Motor neuron (in vitro differentiated cells): ENCODE data around the gene LRP1-AS. TPM values are rescaled to one million over a fixed set of nuclear protein-coding genes. Genes with fewer than 3 reads are reported as not detected.
A peak's percentile ranks its signal among the peaks of the same experiment; 100 is the strongest.

Source experiments
- ATAC-seq, 8 experiments: fragments of 200-7000 bp; cut with Tn5 transposase; replicated peaks in 6 of 8; 2 replicates each; pipeline ENCODE4 v1.8.0; 2021; ENCODE audit warnings: mild to moderate bottlenecking in 8 of 8, moderate library complexity in 8 of 8
- H3K27ac ChIP-seq, 2 donors: fragments of 250-450 bp; sonication (Bioruptor Pico); 2 replicates each; pipeline ENCODE4 v1.9.0; 2021; ENCODE audit warnings: antibody characterized with exemption in 2 of 2, mild to moderate bottlenecking in 2 of 2, moderate library complexity in 1 of 2
- H3K4me1 ChIP-seq, 2 donors: fragments of 250-450 bp; sonication (Bioruptor Pico); replicated peaks in 1 of 2; 2 replicates each; pipeline ENCODE4 v1.6.1; 2021; ENCODE audit warnings: antibody characterized with exemption in 2 of 2, mild to moderate bottlenecking in 2 of 2, moderate library complexity in 1 of 2
- H3K4me3 ChIP-seq, 5 donors: fragments of 250-450 bp; sonication (Bioruptor Pico); 2 replicates each; pipeline ENCODE4 v1.9.0; 2021; ENCODE audit warnings: antibody characterized with exemption in 5 of 5, mild to moderate bottlenecking in 5 of 5, moderate library complexity in 4 of 5
- WGBS, 10 experiments: fragments of 450-650 bp; shearing (Covaris generic); methylation state at CpG; one replicate each; pipeline ENCODE4 v1.0.0; 2022; 5-methylcytosine and 5-hydroxymethylcytosine counted together
- in situ Hi-C, 9 experiments: fragments of 400-800 bp; cut with MboI; loops; one replicate each; pipeline ENCODE4 v1.15.0; 2021; ENCODE audit warnings: low sequenced_read_pairs in 9 of 9, low pct_unique_long_range_greater_than_20kb in 2 of 9; ENCODE audit not compliant: unreplicated experiment in 9 of 9
- total RNA-seq, 8 experiments: library from RNA; unstranded; fragments of 300-600 nt; gene quantifications; 2 replicates each; pipeline versions ENCODE4 v1.2.3 to v1.2.4, GENCODE V29; 2022

The LRP1-AS gene
- under 1 TPM in 5 of 8 experiments, not detected in 3; 0.57 to 0.81 (median 0.71) TPM for total RNA-seq

DNA sequence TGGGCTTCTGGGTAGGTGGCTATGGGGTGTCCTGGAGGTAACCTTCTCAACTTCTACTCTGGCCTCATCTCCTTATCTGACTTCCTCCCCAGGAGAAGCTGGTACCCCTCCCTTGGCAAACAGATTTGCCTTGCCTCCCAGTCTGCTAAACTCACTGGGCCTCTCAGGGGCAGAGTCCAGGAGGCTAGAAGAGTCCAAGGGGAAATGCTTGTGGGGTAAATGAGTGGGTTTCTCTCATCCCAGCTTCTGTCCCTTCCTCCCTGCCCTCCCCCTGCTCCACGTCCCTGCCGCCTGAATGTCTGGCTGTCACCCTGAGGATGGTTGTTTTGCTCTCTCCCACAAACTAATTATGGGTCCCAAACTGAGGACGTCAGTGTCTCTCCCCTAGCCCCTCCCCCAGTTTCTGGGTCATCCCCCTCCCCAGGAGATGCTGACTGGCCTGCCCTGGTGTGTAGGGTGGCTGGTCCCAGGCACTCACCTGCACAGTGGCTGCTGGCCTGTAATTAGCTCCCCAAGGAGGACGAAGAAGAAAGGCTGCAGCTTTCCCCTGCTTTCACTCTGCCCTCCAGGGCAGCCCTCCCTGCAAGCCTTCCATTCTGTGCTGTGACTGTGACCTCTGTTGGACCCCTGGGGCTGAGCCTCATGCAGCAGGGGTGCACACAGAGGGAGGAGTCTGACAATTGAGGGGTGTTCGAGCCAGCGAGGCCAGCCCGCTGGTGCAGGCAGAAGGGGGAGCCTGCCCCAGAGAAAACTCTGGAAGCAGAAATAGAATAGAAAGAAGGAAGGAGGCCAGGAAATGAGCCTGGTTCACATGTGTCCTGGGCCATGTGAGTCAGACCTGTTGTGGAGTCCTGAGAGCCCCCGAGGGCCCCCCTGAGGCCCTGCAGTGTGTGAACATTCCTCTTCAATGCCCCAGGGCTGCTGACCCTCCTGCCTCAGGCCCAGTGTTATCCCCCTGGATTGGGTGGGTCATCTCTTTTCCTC, at the start of gene LRP1-AS:
TSS of gene LRP1-AS (minus strand) at position 659 of the 984 bp plus-strand sequence.
- in situ Hi-C loops = no loop called here
- peak in 4 of 8 experiments; percentile 14 to 45 (median 38) for ATAC-seq
- Histone ChIP-seq H3K4me1 (peaks cover 0 to 2% of the 10 kb centered on the region in 2 donors), H3K27ac (peak within 1 kb of the TSS in 1 of 2 donors; percentile 23), H3K4me3 (no peak within 1 kb of the TSS)
- WGBS, 10 experiments = 20 to 68% methylated on average over 2 to 4 of the region's 8 CpGs; no CpG with 5 or more reads in 8 of the 10 experiments

DNA sequence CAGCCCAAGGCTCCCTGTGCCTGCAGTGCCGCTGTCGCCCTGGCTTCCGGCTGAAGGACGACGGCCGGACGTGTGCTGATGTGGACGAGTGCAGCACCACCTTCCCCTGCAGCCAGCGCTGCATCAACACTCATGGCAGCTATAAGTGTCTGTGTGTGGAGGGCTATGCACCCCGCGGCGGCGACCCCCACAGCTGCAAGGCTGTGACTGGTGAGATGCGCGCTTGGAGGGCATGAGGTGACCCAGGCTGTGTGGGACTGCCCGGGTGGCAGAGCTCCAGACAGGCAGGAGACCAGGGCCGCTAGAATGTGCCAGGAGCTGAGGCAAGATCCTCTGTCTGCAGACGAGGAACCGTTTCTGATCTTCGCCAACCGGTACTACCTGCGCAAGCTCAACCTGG, 49.5 kb upstream of the LRP1-AS start:
- no peaks in the 10 kb centered on the region for H3K4me1 ChIP-seq
- no peak overlapping the region for H3K27ac ChIP-seq
- H3K4me3 ChIP-seq = no peak overlapping the region
- 81 to 93% (median 87%) methylated on average over 3 of the region's 22 CpGs; no CpG with 5 or more reads in 7 of the 10 experiments for WGBS, 10 experiments
- in situ Hi-C loops = no loop called here
- no peak for ATAC-seq

DNA sequence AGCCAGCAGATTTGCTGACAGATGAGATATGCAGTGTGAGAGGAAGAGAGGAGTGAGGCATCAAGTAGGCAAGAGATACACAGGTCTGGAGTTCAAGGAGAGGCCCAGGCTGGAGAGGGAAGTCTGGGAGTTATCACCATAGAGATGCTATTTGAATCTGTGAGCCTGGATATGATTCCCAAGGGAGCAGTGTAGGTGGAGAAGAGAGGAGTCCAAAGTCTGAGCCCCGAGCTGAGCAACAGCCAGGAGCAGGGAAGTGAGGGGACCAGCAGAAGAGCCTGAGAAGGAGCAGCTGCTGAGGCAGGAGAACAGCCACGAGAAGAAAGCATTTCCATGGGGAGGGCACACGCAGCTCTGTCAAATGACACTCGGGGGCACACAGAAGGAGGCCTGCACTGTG, 49.0 kb upstream of the LRP1-AS start:
- no peaks in the 10 kb centered on the region for H3K4me1 ChIP-seq
- ATAC-seq = no peak
- in situ Hi-C loops = no loop called here
- WGBS, 10 experiments = 51 to 100% (median 62%) methylated on average over 1 to 4 of the region's 4 CpGs; no CpG with 5 or more reads in 6 of the 10 experiments
- no peak overlapping the region for H3K4me3 ChIP-seq
- H3K27ac ChIP-seq = no peak overlapping the region

DNA sequence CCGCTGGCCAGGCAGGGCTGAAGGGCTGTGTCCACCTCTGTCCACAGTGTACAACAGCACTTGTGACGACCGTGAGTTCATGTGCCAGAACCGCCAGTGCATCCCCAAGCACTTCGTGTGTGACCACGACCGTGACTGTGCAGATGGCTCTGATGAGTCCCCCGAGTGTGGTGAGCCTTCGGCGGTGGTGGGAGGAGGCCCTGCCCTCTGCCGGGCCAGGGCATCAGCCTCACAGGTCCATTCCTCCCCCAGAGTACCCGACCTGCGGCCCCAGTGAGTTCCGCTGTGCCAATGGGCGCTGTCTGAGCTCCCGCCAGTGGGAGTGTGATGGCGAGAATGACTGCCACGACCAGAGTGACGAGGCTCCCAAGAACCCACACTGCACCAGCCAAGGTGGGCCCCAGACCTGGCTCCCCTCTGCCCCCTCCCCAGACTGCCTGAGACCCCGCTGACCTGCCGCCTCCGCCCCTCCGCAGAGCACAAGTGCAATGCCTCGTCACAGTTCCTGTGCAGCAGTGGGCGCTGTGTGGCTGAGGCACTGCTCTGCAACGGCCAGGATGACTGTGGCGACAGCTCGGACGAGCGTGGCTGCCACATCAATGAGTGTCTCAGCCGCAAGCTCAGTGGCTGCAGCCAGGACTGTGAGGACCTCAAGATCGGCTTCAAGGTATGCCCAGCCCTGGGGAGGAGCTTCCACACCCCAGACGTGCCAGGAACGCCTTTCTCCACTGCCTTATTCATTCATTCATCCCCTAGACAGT, 48.4 kb upstream of the LRP1-AS start:
- 80 to 100% (median 90%) methylated on average over 1 to 13 of the region's 34 CpGs; no CpG with 5 or more reads in 7 of the 10 experiments for WGBS, 10 experiments
- in situ Hi-C loops = no loop called here
- no peaks in the 10 kb centered on the region for H3K4me1 ChIP-seq
- no peak overlapping the region for H3K4me3 ChIP-seq
- ATAC-seq = no peak
- no peak overlapping the region for H3K27ac ChIP-seq

DNA sequence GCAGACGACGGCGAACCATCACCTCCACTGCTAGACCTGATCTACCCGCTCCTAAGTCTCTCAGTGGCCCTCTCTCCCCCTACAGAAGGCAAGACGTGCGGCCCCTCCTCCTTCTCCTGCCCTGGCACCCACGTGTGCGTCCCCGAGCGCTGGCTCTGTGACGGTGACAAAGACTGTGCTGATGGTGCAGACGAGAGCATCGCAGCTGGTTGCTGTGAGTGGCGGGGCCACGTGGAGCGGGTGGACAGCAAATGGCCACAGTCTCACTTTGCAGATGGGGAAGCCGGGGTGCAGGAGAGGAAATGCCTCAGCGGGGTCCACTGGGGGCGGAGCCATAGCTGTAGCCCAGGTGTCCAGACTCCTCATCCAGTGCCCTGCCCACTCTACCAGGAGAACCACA, 47.8 kb upstream of the LRP1-AS start:
- ATAC-seq = no peak
- 94 to 100% methylated on average over 1 to 10 of the region's 19 CpGs; no CpG with 5 or more reads in 8 of the 10 experiments for WGBS, 10 experiments
- Histone ChIP-seq H3K4me3 (no peak overlapping the region), H3K27ac (no peak overlapping the region), H3K4me1 (no peaks in the 10 kb centered on the region)
- in situ Hi-C loops = no loop called here

DNA sequence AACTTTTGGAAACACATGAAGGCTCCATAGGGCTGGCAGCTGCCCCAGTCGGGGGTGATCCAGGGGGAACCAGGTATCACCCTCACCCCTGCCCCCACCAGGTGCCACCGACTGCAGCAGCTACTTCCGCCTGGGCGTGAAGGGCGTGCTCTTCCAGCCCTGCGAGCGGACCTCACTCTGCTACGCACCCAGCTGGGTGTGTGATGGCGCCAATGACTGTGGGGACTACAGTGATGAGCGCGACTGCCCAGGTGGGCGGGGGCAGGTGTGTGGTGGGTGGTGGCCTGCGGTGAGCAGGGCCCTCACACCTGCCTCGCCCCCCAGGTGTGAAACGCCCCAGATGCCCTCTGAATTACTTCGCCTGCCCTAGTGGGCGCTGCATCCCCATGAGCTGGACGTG, 46.8 kb upstream of the LRP1-AS start:
- no peaks in the 10 kb centered on the region for H3K4me1 ChIP-seq
- in situ Hi-C loops = no loop called here
- H3K27ac ChIP-seq = no peak overlapping the region
- ATAC-seq = no peak
- WGBS, 10 experiments = 83 to 100% methylated on average over 1 to 6 of the region's 18 CpGs; no CpG with 5 or more reads in 8 of the 10 experiments
- no peak overlapping the region for H3K4me3 ChIP-seq

DNA sequence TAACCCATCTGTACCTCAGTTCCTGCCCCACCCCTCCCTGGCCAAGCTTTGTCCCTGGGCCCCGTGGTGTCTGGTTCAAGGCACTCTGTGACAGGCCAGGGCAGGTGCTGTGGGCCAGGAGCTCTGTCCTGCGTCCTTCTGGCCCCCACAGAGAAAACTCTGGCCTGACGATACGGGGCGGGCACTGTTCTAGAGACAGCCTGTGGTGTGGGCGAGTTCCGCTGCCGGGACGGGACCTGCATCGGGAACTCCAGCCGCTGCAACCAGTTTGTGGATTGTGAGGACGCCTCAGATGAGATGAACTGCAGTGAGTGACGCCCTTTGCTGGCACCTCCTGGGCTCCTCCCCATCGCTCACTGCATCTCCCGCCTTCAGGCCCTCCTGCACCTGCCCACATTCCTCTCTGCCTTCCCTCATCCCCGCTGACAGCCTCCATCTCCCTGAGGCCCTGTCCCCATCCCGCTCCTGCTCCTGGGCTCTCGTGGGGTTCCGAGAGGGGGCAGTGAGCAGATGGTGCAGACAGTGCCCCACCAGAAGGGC, 46.4 kb upstream of the LRP1-AS start:
- Histone ChIP-seq H3K4me3 (no peak overlapping the region), H3K4me1 (no peaks in the 10 kb centered on the region), H3K27ac (no peak overlapping the region)
- 71 to 83% (median 83%) methylated on average over 1 to 3 of the region's 19 CpGs; no CpG with 5 or more reads in 7 of the 10 experiments for WGBS, 10 experiments
- no peak for ATAC-seq
- in situ Hi-C loops = no loop called here

DNA sequence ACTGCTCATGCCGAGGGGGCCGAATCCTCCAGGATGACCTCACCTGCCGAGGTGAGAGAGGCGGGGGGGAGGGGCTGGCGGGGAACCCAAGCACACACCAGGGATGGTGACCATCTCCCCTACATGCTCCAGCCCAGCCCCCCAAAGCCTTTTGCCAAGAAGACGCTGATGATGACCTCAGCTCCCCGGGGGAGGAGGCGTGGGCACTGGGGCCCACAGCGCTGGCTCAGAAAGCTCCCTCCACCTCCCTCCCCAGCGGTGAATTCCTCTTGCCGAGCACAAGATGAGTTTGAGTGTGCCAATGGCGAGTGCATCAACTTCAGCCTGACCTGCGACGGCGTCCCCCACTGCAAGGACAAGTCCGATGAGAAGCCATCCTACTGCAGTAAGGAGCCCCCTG, 45.5 kb upstream of the LRP1-AS start:
- in situ Hi-C loops = no loop called here
- Histone ChIP-seq H3K4me1 (no peaks in the 10 kb centered on the region), H3K27ac (no peak overlapping the region), H3K4me3 (no peak overlapping the region)
- no peak for ATAC-seq
- 100% methylated on average over 1 of the region's 16 CpGs; no CpG with 5 or more reads in 9 of the 10 experiments for WGBS, 10 experiments

DNA sequence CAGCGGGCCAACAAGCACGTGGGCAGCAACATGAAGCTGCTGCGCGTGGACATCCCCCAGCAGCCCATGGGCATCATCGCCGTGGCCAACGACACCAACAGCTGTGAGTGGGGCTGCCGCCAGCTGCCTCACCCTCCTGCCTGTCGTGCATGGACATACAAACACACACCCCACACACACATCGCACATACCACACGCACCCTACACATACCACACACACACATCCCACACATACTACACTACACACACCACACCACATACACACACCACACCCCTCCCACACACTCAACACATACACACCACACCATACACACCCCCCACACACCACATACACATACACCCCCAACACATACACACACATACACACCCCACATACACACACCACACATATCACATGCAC, 44.0 kb upstream of the LRP1-AS start:
- 73 to 100% (median 100%) methylated on average over 1 to 4 of the region's 11 CpGs; no CpG with 5 or more reads in 5 of the 10 experiments for WGBS, 10 experiments
- peak in 4 of 8 experiments; percentile 6 to 24 (median 14) for ATAC-seq
- in situ Hi-C loops = no loop called here

DNA sequence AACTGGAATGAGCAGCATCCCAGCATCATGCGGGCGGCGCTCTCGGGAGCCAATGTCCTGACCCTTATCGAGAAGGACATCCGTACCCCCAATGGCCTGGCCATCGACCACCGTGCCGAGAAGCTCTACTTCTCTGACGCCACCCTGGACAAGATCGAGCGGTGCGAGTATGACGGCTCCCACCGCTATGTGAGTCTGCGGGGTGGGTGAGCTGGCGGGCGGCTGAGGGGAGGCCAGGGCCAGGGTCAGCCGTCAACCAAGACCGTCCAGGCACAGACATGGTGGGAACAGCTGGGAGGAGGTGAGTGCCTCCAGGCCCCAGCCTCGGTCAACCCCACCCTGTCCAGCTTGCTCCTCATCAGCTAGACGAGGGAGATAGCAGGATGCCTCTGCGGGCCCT, 43.4 kb upstream of the LRP1-AS start:
- 80 to 96% (median 85%) methylated on average over 1 to 9 of the region's 23 CpGs; no CpG with 5 or more reads in 7 of the 10 experiments for WGBS, 10 experiments
- ATAC-seq = peak in 5 of 8 experiments; percentile 4 to 27 (median 20)
- in situ Hi-C loops = no loop called here
- Histone ChIP-seq H3K4me1 (no peaks in the 10 kb centered on the region), H3K4me3 (no peak overlapping the region), H3K27ac (no peak overlapping the region)

More for the DNA sequence above, 44.0 kb upstream of the LRP1-AS start:
- no peak overlapping the region for H3K4me3 ChIP-seq
- no peak overlapping the region for H3K27ac ChIP-seq
- no peaks in the 10 kb centered on the region for H3K4me1 ChIP-seq

DNA sequence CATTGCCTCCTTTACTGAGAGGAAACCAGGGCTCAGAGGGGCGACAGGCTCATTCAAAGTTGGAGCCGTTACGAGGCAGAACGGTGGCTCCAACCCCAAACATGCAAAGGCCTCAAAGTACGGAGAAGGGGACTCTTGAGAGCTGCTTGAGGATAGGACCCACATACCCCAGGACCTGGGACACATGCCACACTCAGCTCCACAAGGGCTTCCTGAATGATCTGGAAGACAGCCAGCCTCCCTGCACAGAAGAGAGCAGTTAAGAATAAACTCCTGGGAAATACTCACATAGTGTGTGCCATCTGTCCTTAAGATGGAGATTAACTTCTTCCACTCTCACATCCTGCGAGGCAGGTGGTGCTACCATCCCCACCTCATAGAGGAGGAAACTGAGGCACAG, 42.6 kb upstream of the LRP1-AS start:
- Histone ChIP-seq H3K27ac (no peak overlapping the region), H3K4me1 (no peaks in the 10 kb centered on the region), H3K4me3 (no peak overlapping the region)
- in situ Hi-C loops = no loop called here
- ATAC-seq = no peak
- WGBS, 10 experiments = 80 to 100% (median 99%) methylated on average over 1 to 6 of the region's 6 CpGs; no CpG with 5 or more reads in 6 of the 10 experiments

DNA sequence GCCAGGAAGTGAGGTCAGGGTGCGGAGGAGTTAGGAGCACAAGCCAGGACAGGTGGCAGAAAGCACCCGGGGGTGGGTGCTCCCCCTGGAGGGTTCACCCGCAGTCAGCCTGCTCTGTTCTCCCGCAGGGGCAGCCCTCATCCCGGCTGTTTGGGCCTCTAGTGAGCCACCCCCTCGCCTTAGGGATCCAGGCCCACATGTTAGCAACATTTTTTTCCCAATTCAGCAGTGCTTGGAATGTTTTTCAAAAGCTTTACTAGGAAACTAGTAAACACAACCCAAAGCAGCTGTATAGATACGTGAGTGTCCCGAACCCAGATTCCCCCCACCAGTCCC, 40.6 kb upstream of the LRP1-AS start:
- in situ Hi-C loops = loop anchor here in 1 of 9 experiments (10.0 kb wide), 1 partner anchor 63 kb away; the partner anchor contains the start of gene LRP1

More for the DNA sequence above, 40.6 kb upstream of the LRP1-AS start:
- H3K27ac ChIP-seq = no peak overlapping the region
- no peak for ATAC-seq
- WGBS, 10 experiments = 80 to 100% (median 90%) methylated on average over 1 to 2 of the region's 8 CpGs; no CpG with 5 or more reads in 6 of the 10 experiments
- no peak overlapping the region for H3K4me3 ChIP-seq
- H3K4me1 ChIP-seq = no peaks in the 10 kb centered on the region
